GM19467 (cell line): Measurements from ENCODE around the gene NBPF3.
"Not testable (repeated sequence)": the region's sequence is repeated elsewhere in the genome, so short reads cannot be mapped to it uniquely, and the experiment has no call there.

Experiments used
- ATAC-seq: cut with Tn5 transposase; IDR thresholded peaks from one replicate; pipeline ENCODE4 v1.9.1; 2021; ENCODE audit warnings: mild to moderate bottlenecking, moderate library complexity; ENCODE audit not compliant: unreplicated experiment

NBPF3 gene

DNA sequence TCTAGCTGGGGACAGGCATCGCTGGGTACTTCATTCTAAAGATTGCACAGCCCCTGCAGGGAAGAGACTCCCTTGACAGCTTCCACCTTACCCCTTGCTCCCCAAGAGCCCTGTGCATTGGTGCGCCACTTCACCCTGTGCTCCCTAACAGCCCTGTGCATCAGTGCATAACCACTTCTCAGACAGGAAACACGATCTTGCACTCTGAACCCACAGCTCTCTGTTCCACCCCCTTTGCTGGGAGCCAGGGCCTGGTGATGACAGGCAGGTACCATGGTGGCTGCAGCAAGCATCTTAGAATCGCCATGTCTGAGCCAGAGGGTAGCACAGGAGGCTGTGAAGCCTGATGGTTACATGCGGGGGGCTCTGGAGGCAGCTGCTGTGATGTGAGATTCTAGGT is 74.3 kb downstream of the NBPF3 start:
- ATAC-seq = peak; percentile 60

DNA sequence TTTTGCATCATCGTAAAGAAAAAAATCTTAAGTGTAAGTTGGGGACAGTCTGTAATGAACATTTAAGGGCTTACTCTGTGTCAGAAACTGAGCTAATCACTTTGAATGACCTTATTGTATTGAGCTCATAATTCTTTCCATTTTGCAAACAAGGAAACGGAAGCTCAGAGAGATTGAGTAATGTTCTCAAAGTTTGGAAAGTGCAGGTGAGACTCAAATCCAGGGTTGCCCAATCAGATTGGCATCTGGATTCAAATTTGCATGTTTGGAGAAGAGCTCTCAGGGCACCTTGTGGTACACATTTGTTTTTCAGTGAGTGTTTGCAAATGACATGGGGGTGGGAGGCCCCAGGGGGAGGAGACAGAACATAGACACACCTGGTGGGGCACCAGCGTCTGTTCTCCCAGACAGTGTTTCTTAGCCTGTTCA is 77.2 kb downstream of the NBPF3 start:
- no peak for ATAC-seq

GRCh38 chr1:21517660-21518480 is 77.9 kb downstream of the NBPF3 start:
- ATAC-seq = no peak

- no peak for ATAC-seq
Measured at GRCh38 chr1:21518774-21519455, 79.0 kb downstream of the NBPF3 start.

GRCh38 chr1:21519486-21520070 is 79.6 kb downstream of the NBPF3 start:
- not testable (repeated sequence) for ATAC-seq

DNA sequence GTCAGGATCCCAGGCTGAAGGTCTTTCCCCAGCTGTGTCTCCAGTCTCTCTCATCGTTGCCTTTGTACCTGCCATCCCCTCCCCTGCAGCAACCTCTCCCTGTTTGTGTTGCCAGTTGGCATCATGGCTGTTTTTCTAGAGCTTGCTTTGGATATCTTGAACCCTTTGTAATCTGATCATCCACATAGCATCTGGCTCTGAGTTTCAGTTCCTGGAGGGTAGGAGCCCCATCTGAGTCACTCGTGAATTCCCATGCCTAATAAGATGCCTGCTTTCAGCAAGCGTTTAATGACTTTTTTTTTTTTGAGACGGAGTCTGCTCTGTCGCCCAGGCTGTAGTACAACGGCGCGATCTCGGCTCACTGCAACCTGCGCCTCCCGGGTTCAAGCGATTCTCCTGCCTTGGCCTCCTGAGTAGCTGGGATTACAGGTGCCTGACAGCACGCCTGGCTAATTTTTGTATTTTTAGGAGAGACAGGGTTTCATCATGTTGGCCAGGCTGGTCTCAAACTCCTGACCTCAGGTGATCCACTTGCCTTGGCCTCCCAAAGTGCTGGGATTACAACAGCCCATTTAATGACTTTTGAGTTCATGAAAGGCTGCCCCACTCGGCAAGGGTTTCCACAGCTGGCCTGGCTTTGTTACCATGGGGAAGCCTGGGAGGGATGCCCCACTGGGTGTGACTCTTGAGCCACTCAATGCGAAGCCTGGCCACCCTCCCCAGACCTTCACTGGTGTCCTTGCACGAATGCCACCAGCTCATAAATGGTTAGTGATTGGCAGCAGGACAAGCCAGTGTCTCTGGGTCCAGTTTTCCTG is 81.2 kb downstream of the NBPF3 start:
- ATAC-seq = no peak

DNA sequence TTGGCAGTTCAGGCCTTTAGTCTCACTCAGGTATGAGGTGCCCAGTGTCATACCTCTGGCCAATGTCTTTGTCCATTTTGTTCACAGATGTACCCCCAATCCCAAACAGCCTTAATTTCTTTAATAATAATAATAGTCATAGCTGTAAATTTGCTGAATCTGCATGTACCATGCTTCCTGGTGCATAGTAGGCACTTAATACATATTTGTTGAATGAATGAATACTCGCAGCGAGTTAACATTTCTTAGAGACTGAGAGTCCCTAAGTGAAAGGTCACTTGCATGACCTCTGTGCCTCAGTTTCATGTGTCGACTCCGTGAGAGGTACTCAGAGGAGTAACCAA is 81.8 kb downstream of the NBPF3 start:
- no peak for ATAC-seq

DNA sequence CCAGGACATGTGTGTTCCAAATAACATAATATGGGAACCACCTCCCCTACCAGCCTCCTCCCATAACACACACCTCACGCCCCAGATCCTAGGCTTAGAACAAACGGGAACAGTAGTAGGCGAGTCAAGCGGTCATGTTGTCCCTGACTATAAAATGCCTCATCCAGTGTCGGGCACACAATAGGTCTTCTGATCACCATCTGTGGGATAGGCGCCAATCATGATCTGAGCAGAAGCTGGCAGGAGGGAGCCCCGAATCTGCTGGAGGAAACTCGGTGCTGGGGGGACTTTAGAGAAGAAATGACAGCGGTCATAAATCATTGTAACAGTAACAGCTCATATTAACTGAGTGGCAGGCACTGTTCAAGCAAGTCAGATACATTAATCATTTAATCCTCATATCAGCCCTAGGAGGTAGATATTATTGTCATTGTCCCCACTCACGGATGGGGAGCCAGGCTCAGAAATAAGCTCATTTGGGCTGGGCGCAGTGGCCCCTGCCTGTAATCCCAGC is 82.6 kb downstream of the NBPF3 start:
- ATAC-seq = no peak

DNA sequence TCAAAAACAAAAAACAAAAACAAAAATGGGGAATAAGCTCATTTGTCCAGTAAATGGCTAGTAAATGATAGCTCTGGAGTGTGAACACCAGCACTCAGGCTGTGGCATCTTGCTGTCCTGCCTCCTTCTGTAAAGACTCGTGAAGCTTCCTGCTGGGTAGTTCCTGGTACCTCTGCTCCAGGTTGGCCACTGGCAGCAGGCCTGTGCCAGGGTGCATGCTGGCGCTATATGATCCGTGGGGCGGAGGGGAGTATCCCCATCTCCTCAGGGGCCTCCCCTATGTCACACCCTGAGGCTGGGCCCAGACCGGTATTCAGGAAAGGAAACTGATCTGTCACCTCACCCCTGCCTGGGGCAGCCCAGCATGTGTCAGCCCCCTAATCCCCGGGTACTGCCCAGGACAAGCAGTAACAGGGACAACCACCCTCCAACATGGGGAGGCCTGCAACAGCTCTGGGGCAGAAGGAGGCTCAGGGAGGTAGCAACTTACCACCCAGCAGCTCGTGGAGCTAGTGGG is 83.4 kb downstream of the NBPF3 start:
- no peak for ATAC-seq

DNA sequence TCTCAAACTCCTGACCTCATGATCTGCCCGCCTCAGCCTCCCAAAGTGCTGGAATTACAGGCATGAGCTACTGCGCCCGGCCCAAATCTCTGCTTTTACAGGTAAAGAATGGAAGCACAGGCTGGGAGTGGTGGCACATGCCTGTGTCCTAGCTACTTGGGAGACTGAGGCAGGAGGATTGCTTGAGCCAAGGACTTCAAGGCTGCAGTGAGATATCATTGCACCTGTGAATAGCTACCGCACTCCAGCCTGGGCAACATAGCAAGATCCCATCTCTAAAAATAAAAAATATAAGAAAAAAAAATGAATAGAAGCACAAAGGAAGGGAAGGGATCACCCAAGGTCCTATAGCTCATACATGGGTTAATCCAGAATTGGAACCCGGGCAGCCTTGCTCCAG is 84.3 kb downstream of the NBPF3 start:
- ATAC-seq = no peak

DNA sequence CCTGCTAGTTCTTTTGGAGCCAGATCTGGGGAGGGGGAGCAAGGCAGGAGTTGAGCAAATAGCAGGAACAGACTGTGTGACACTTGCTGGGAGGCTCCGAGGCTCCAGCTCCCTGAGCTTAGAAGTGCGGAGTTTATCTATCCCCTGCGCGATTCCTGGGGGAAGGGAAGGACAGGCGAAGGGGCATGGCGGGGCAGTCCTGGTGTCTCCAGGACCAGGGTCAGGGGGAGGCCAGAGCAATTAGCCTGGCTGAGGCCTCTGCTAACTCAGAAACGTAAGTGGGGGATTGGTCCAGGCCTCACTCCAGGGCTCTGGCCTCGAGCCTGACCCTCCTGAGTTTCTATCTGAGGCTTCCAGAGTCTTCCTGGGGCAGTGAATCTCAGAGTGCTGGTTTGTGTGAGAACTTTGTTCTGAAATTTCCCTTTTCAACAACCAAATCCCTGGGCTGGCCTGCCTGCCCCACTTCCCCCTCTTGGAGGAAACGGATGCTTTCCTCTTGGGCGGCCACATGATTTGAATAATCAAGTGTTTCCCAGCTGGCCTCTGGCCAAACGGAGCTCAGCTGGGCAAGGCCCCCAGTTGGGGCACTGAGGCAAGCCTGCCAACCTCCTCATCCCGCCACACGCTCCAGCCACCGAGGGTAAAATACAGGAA is 84.9 kb downstream of the NBPF3 start:
- no peak for ATAC-seq

DNA sequence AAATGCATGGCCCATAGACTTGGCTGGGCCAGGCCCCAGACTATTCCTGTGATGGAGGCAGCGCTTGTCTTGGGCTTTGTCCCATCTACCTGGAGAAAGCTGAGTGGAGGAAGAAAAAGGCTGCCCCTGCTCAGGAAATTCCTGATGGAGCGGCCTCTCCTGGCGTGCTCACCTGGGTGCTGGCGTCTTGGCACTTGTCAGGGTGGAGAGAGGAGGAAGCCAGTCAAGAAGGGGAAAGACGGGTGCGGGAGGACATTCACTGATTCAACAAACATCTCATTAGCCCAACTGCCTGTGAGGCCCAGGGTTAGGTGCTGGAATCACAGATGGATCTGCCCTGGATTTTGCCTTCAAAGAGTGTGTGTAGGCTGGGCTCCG is 85.4 kb downstream of the NBPF3 start:
- ATAC-seq = no peak

- ATAC-seq = no peak
Measured at GRCh38 chr1:21526441-21526840, 86.5 kb downstream of the NBPF3 start.

DNA sequence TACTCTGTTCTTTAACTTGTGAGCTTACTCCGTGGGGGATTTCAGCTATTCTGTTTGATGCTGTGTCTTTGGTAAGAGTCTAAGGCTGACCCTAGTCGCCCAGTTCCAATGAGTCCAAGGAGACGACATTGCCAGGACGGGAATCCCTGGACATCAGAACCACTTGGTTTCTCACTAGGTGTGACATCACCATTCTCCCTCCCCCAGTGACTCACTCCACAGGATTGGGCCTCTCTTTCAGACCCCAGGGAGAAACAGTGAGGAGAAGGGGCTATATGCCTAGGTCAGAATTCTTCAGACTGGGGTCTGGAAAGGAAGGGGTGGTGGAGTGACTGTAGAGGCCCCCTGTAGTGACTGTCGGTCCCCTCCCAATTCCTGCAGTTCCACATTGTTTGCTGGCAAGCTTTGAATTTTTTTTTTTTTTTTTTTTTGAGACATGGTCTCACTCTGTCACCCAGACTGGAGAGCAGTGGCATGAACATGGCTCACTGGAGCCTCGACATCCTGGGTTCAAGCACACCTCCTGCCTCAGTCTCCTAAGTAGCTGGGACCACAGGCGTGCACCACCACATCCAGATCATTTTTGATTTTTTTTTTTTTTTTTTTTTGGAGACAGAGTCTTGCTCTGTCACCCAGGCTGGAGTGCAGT is 90.6 kb downstream of the NBPF3 start:
- ATAC-seq = no peak

- ATAC-seq = no peak
Measured at GRCh38 chr1:21531241-21531640, 91.3 kb downstream of the NBPF3 start.

DNA sequence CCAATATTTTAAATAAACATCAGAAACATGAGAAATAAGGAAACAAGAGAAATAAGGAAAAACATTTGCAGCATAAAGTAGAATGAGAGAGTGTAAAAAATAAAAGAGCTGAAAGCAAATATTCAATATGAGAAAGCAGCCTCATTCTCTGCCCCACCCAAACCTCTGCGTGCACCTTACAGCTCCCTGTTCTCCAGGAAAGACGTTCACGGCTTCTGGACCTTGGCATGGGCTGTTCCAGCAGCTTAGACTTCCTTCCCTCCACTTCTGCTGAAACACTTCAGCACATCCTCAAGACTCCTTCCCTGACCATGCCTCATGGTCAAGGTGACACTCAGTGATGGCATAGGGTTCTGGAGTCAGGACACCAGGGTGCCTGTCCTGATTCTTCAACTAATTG is 92.6 kb downstream of the NBPF3 start:
- no peak for ATAC-seq

- ATAC-seq = no peak
Measured at GRCh38 chr1:21532992-21533534, 93.1 kb downstream of the NBPF3 start.

- ATAC-seq = no peak
Measured at GRCh38 chr1:21534146-21534545, 94.2 kb downstream of the NBPF3 start.
